ENCODE data around the gene PEX13. TPM values are rescaled to one million over a fixed set of nuclear protein-coding genes. Genes with fewer than 3 reads are reported as not detected.

PEX13 gene
- polyA plus RNA-seq, 2 of the 4 experiments (the other 2 are of a cell fraction), result 18.5 to 42.5 TPM

DNA sequence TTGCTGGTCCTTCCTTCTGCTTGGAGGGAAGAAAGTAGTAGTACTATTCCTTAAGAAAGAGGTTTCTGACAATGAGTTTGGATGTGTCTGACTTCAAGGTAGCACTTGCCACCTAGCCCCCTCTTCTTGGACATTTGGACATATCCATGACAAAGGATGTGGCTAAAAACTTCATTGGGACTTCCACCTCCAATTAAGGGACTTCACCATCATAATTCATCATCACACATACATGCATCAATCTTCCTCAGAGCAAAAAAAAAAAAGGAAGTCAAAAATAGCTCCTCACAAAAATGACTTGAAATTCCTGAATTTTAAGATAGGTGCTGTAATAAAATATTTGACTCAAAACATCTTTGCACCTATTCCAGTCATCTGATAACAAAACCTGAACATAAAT lies 23.4 kb upstream of the PEX13 start:
- H3K4me1 ChIP-seq, result peaks cover 5% of the 10 kb centered on the region
- DNase-seq (ENCODE audit: low read depth in 1 of 2, low spot score in 1 of 2) (no peak), ATAC-seq (no peak), FAIRE-seq (no peak)
- no peak overlapping the region for H3K4me2 ChIP-seq
- TF ChIP-seq NFE2L2 (conservative IDR thresholded peaks at IDR 0.05; ENCODE audit: low read length) (no peak), ZNF302 (CRISPR knock-in tag; IDR thresholded peaks at IDR 0.05) (no peak), MAFK (IDR thresholded peaks at IDR 0.05; ENCODE audit: partially characterized antibody) (no peak)
- POLR2A ChIA-PET, result no interaction called here
- H3K4me3 ChIP-seq, result no peak overlapping the region
- CTCF ChIA-PET, result interaction anchor here (1.6 to 3.0 kb wide), 2 partner anchors 194 to 286 kb away, joined by 4 to 13 read pairs; no protein-coding TSS in a partner anchor
- peaks cover 17% of the 10 kb centered on the region for H3K9me3 ChIP-seq
- no peak overlapping the region for H3K27ac ChIP-seq

- H3K27ac ChIP-seq, result no peak overlapping the region
- no peak overlapping the region for H3K4me3 ChIP-seq
- H3K4me1 ChIP-seq, result no peaks in the 10 kb centered on the region
- ChIA-PET POLR2A (interaction anchor here (1.3 kb wide), 1 partner anchor 117 kb away, joined by 4 read pairs; the partner anchor contains the start of gene REL), CTCF (interaction anchor here (0.5 to 5.6 kb wide), 73 partner anchors 8 to 441 kb away, joined by 3 to 135 read pairs (median 4); partner anchors contain the start of genes PAPOLG, REL and SANBR)
- no peaks in the 10 kb centered on the region for H3K9me3 ChIP-seq
- TF ChIP-seq SREBF2 (IDR thresholded peaks at IDR 0.05) (no peak), HEYL (CRISPR knock-in tag; IDR thresholded peaks at IDR 0.05) (no peak), RAD21 (conservative IDR thresholded peaks at IDR 0.05 in 1 of 2, IDR thresholded peaks at IDR 0.05 in 1 of 2) (peak; percentile 95 to 96), RARB (CRISPR knock-in tag; IDR thresholded peaks at IDR 0.05) (no peak), FOSL2 (IDR thresholded peaks at IDR 0.05) (no peak), FOSL2 (CRISPR knock-in tag; IDR thresholded peaks at IDR 0.05) (no peak), MYC (IDR thresholded peaks at IDR 0.05; ENCODE audit: borderline replicate concordance, low read length) (no peak), ZC3H11A (IDR thresholded peaks at IDR 0.05) (no peak), JUN (IDR thresholded peaks at IDR 0.05) (no peak), CHD2 (IDR thresholded peaks at IDR 0.05; ENCODE audit: low read length, partially characterized antibody) (no peak), NPAS2 (CRISPR knock-in tag; IDR thresholded peaks at IDR 0.05; ENCODE audit: borderline replicate concordance) (no peak), KDM1A (IDR thresholded peaks at IDR 0.05; ENCODE audit: low read depth) (no peak), SMC3 (IDR thresholded peaks at IDR 0.05) (peak; percentile 94), POLR2A (IDR thresholded peaks at IDR 0.05; ENCODE audit: low read length) (no peak), FOXS1 (CRISPR knock-in tag; IDR thresholded peaks at IDR 0.05) (no peak), KDM5A (IDR thresholded peaks at IDR 0.05) (no peak), GATA3 (IDR thresholded peaks at IDR 0.05; ENCODE audit: borderline replicate concordance) (no peak), ESRRA (IDR thresholded peaks at IDR 0.05; ENCODE audit: borderline replicate concordance, low read length) (no peak), ZSCAN20 (CRISPR knock-in tag; IDR thresholded peaks at IDR 0.05) (no peak)
- TF ChIP-seq, protein P1, sequence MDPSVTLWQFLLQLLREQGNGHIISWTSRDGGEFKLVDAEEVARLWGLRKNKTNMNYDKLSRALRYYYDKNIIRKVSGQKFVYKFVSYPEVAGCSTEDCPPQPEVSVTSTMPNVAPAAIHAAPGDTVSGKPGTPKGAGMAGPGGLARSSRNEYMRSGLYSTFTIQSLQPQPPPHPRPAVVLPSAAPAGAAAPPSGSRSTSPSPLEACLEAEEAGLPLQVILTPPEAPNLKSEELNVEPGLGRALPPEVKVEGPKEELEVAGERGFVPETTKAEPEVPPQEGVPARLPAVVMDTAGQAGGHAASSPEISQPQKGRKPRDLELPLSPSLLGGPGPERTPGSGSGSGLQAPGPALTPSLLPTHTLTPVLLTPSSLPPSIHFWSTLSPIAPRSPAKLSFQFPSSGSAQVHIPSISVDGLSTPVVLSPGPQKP (IDR thresholded peaks at IDR 0.05; ENCODE audit: low read depth, low read length), result no peak
- TF ChIP-seq, protein P2, sequence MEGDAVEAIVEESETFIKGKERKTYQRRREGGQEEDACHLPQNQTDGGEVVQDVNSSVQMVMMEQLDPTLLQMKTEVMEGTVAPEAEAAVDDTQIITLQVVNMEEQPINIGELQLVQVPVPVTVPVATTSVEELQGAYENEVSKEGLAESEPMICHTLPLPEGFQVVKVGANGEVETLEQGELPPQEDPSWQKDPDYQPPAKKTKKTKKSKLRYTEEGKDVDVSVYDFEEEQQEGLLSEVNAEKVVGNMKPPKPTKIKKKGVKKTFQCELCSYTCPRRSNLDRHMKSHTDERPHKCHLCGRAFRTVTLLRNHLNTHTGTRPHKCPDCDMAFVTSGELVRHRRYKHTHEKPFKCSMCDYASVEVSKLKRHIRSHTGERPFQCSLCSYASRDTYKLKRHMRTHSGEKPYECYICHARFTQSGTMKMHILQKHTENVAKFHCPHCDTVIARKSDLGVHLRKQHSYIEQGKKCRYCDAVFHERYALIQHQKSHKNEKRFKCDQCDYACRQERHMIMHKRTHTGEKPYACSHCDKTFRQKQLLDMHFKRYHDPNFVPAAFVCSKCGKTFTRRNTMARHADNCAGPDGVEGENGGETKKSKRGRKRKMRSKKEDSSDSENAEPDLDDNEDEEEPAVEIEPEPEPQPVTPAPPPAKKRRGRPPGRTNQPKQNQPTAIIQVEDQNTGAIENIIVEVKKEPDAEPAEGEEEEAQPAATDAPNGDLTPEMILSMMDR (IDR thresholded peaks at IDR 0.05), result peak; percentile 96
- DNase-seq (ENCODE audit: low read depth in 1 of 2, low spot score in 1 of 2) (peak; percentile 46 to 67), ATAC-seq (peak; percentile 65 to 86; a peak in 4 of 6 replicates), FAIRE-seq (peak; percentile 51)
- H3K4me2 ChIP-seq, result no peak overlapping the region
- 43% methylated on average over 4 of the region's 4 CpGs for WGBS (ENCODE audit: missing lambda C conversion rate)
Observed at GRCh38 chr2:60998628-60999545, 18.6 kb upstream of the PEX13 start.

All from A549 (cell line).